ENCODE results near the gene ARHGAP44.
"Not testable (repeated sequence)": the region's sequence is repeated elsewhere in the genome, so short reads cannot be mapped to it uniquely, and the experiment has no call there.

The ARHGAP44 gene

DNA sequence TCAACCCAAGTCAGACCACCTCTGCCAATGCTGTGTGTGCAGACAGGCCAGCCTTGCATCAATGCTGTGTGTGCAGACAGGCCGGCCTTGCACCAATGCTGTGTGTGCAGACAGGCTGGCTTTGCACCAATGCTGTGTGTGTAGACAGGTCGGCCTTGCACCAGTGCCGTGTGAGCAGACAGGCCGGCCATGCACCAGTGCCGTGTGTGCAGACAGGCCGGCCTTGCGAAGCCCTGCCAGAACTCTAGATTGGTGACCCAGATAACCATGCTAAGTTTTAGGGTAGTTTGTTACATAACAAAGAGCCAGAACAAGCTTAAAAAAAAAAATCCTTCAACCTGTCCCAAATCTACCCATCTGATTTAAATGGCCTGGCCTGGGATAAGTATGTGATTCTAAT, 174.2 kb downstream of the ARHGAP44 start:
- DNase-seq (ENCODE audit: low spot score): no peak

DNA sequence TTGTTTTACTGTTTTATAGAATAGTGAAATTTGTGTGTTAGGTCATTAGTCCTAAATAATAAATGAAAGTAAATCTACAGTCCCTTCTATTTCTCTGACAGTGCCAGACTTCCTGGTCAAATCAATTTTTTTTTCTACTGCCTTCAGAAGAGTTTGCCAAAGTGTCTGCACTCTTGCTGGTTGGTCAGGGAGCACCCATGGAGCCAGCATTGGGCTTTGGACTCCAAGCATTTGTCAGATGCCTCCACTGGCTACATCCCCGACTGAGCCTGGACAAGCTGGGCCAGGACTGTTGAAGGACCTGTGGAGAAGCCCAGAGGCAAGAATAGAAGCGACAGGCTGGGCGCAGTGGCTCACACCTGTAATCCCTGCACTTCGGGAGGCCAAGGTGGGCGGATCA, 174.9 kb downstream of the ARHGAP44 start:
- no peak for DNase-seq (ENCODE audit: low spot score)

DNA sequence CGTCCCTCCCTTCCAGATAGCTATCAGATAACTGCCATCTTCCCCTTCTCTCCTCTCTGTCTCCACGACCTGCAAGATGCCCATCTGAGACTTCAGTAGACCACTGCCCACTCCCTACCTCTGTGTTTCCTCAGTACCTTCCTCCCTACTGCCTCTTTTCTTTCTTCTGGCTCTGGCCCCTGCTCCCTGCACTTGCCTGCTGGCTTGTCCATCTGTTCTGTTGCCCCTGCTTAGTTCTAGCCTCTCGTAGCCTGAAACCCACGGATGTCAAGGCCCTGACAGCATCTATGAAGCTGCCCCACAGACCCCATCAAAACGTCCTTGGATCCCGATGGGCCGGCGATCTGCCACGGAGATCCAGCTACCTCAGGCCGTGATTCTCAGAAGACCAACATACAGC, 175.5 kb downstream of the ARHGAP44 start:
- no peak for DNase-seq (ENCODE audit: low spot score)

DNA sequence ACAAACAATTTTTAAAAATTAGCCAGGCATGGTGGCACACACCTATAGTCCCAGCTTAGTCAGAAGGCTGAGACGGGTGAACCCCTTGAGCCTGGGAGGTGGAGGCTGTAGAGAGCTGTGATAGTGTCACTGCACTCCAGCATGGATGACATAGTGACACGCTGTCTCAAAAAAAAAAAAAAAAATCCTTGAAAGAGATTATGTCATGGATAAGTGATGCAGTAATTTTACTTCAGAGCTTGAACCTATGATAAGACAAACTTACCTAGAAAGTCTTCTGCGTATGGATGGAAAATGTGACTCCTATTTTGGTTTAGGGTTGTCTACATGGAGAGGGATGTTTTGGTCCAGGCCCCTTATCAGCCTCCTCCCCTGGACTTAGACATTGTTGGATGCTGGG, 176.7 kb downstream of the ARHGAP44 start:
- DNase-seq (ENCODE audit: low spot score): no peak

DNA sequence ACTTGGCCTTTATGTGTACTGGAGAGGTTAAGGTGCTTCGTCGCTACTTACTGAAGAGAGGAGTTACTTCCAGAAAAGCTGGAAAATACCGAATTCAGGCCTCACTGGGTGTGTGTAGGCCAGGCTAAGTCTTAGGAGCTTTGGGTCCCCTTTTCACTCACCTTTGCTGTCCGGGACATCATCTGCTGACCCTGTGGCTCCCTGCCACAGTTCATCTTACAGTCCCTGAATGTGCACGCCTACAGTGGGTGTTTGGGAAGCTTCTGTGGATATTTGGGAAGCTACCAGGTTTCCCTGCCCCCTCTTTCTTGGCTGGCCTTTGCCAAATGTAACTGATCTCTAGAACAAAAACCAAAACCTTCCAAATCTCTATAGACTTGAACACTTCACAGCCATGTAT, 177.1 kb downstream of the ARHGAP44 start:
- DNase-seq (ENCODE audit: low spot score): no peak

DNA sequence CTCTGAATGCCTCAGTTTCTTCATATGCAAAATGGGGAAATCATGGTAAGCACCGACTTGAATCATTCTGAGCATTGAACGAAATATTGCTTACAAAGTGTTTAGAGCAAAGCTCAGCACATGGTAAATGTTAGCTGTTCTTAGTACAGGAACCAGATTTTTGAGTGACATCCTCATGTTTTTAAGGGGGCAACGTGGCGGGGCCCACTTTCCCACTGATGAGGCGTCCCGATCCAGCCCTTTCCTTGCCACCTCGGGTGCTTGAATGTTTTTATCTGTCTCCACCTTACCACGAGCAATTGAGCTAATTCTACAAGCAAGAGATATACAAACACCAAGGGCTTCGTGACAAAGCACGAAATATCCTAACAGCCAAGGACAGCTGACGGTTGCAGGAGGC, 178.7 kb downstream of the ARHGAP44 start:
- DNase-seq (ENCODE audit: low spot score): no peak

DNA sequence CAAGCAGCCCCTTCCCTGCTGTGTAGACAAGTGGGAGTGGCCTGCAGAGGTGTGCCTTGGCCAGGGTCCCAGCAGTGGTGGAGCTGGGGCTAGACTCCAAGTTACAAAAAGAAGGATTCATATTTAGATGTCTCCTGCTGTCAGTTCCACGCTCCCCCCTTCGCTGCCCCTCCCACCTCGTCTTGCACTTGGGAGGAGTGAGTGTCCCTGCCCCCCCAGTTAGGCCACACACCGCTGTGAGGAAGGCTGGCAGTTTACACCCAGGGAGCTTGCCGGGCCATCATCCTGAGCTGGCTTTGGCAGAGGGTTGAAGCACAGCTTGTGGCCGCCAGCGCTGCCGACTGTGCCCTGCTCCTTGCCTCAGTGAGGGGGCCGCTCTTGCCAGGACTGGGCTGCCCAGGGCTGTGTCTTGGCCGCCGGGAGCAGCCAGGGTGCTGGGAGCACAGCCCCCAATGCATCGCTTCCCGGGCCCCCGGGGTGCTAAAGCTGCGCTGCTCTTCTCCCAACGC, 184.3 kb downstream of the ARHGAP44 start:
- DNase-seq (ENCODE audit: low spot score): no peak

DNA sequence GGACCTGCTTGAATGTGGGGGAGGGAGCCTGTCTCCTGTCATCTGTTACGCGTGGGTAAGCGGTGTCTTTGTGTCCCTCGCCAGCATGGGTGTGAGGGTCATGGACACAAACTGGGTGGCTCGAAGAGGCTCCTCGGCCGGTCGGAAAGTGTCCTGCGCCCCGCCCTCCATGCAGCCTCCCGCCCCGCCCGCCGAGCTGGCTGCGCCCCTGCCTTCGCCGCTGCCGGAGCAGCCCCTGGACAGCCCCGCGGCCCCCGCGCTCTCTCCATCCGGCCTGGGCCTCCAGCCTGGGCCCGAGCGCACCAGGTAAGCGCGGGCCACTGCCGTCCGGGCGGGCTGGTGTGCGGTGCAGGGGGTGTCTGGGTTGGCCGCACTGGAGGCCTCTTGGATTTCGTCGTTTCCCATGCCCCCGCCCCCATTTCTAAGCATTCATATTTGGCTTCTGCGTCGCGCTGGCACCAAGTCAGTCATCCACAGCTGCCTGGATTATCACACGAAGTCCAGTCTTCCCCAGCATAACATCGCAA, 184.8 kb downstream of the ARHGAP44 start:
- no peak for DNase-seq (ENCODE audit: low spot score)

DNA sequence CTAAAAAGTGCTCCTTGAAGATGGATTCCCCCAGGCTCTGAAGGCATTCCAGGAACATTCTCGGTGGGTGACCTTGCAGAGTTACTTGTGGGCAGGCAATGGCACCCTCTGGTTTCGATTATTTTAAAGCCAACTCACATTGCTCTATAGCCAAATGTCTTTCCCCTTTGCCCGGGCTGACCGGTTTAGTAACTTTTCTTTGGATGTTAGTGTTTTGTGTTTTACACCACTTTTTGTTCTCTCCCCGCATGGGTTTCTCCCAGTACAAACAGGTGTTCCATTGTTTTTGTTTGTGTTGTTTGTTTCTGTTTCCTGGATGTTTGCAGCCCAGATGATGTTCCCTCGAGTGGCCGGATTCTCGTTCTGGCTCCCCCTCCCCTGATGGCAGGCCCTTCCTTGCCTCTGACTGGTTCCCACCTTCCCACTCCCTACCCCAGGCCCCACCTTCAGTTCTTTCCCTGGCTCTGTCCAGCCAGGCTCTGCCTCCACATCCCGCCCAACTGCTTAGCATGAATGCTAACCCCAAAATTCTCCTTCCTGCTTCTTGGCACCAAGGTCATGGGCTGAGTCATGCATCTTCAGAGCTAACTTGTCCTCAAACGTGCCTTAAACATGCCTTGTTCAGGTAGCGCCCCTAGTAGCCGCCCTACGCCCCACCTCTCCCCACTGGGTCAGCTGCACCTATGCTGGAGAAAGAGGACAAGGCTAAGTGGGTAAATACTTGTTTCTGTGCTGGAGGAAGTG, 187.9 kb downstream of the ARHGAP44 start:
- DNase-seq (ENCODE audit: low spot score): no peak

DNA sequence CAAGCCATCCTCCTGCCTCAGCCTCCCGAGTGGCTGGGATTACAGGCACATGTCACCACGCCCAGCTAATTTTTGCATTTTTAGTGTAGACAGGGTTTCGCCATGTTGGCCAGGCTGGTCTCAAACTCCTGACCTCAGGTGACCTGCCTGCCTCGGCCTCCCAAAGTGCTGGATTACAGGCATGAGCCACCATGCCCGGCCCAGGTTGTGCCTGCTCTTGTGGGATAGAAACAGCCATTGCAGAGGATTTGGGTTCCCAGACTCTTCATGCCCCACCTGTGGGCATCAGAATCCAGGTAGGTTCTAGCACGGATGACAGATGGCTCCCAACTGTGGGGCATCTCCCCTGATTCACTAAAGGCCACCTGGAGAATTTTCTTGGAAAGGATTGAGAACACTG, 189.5 kb downstream of the ARHGAP44 start:
- not testable (repeated sequence) for DNase-seq (ENCODE audit: low spot score)

DNA sequence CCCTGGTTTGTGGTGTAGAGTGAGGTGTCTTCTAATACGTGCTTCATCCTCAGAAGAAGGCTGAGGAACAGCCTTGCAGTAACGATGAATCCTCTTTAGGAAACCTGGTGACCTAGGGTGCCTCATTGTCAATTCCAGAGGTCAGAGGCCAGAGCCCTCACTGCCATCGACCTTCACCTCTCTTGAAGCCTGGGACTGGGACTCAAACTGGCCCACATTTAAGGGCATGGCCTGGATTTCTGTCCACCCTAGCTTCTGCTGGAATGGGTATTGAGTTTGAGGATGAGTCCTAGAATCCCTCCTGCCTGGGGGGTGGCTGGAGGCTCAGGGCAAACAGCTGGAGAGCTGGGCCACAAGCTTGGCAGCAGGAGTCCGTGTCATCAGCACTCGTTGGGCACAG, 189.9 kb downstream of the ARHGAP44 start:
- DNase-seq (ENCODE audit: low spot score): no peak

DNA sequence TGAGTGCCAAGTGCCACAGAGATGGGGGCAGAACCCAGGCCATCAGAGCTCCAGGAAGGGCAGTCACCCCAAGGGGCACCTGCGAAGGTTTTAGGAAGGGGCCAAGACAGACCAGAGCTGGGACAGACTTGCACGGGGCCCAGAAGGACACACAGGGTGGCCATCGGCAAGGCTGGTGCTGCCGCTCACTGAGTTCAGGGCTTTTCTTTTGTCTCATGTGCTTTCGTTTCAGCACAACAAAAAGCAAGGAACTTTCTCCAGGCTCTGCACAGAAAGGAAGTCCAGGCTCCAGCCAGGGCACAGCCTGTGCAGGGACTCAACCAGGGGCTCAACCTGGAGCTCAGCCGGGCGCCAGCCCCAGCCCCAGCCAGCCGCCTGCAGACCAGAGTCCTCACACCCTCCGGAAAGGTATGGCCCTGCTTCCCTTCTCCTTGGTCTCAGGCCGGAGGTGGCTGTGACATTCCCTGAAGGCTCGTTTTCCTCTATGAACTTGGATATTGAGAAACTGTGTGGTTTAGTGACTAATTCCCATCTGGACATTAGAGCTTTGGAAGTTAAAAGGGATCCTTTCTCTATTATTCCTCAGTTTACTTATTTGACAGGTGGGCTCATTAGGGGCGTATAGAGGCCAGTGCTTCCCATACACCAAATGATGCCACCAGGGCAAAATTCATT, 190.7 kb downstream of the ARHGAP44 start:
- DNase-seq (ENCODE audit: low spot score): no peak

DNA sequence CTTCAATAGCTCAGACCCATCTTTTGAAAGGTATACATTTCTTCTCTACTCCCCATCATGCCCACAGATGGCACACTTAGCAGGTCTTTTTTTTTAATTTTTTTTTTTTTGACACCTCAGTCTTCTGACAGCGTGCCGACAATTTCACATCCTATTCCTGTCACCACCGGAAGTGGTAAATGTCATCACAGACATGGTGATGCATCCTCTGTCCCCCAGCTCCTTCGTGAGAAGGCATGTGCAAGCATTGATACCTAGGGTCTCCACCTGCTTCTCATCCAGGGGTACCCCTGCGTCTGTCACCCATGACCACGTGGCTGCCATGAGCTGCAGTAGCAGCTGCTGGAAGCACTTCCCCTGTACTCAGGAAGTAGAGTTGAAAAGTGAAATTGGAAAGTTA, 192.9 kb downstream of the ARHGAP44 start:
- DNase-seq (ENCODE audit: low spot score): no peak

DNA sequence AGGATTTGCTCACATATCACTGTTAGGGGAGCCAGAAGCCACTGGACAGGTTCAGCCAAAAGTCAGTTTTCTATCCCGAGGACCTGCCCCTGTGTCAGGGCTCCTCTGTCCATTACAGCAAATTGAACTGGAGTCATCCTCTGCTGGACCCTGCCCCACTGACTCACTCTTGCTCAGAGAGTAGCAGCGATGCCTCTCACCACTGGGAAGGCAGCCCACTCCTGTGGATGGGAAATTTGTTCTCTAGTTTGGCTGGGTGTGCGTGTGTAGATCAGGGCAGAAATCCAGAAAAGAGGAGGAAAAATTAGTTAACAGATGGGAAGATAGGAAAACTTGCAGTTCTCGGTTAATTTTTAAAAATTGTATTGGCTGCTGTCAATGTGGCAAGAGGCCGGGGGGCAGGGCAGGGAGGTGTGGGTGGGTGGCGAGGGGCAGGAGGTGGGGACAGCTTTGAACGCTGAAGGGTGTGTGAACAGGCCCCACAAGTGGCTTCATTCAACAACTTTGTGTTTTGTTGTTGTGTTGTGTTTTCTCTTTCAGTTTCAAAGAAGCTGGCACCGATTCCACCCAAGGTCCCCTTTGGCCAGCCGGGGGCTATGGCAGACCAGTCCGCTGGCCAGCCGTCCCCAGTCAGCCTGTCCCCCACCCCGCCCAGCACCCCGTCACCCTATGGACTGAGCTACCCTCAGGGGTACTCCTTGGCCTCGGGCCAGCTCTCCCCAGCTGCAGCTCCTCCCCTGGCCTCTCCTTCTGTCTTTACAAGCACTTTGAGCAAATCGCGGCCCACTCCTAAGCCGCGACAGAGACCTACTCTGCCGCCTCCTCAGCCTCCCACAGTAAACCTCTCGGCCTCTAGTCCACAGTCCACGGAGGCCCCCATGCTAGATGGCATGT, 194.9 kb downstream of the ARHGAP44 start:
- DNase-seq (ENCODE audit: low spot score): no peak

DNA sequence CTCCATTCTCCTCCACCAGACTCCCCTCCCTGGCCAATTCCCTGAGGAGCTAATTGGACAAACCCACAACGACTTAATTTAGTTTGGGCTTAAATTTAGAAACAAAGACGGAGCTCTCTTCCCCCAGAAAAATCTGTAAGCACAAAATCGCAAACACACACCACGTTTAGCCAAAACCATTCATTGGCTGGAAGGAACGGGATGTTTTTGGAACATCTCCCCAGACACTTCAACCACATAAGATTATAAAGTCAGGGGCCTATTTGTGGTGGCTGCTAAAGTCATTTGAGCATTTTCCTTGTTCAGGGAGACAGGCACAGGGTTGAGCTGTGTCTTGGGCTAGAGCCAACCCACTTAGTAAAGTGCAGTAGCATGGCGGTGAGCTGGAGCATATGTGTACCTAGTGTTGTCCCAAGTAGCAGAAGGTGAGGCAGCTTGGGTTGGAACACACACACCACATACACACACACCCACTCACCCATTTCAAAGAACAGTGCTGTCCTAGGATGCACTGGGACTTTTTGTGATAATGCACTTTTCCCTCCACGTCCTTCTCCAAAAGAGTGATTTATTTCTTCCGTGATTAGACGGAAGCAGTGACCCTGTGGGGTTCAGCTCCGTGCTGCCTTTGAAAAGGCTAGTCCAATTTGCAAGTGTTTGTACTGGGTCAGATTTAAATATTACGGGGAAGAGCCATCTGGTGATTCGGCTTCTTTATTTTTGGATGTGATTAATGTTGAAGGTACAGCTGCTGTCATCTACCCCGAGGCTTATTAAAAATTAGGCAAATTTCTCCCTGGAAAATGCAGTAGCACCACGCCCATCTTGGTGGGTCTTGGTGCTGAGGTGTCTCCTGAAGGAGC, 196.4 kb downstream of the ARHGAP44 start:
- peak; percentile 17 for DNase-seq (ENCODE audit: low spot score)

DNA sequence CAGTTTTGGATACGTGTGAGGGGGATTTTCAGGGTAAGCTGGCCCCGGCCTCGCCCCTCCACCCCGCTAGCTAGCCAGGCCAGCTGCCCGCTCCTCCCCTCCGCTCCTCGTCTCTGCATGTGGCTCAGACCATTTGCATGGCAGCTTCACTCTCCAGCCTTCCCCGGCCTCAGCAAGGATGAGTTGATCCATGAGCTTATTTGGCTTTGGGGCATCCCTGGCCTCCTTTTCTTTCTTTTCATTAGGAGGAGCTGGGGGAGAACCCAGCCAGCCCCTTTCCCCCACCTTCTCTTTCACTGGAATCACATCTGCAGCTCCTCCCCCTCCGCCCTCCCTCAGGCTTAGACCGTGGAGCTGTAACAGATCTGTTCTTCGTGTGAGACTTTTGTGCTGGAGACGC, 197.8 kb downstream of the ARHGAP44 start:
- no peak for DNase-seq (ENCODE audit: low spot score)

DNA sequence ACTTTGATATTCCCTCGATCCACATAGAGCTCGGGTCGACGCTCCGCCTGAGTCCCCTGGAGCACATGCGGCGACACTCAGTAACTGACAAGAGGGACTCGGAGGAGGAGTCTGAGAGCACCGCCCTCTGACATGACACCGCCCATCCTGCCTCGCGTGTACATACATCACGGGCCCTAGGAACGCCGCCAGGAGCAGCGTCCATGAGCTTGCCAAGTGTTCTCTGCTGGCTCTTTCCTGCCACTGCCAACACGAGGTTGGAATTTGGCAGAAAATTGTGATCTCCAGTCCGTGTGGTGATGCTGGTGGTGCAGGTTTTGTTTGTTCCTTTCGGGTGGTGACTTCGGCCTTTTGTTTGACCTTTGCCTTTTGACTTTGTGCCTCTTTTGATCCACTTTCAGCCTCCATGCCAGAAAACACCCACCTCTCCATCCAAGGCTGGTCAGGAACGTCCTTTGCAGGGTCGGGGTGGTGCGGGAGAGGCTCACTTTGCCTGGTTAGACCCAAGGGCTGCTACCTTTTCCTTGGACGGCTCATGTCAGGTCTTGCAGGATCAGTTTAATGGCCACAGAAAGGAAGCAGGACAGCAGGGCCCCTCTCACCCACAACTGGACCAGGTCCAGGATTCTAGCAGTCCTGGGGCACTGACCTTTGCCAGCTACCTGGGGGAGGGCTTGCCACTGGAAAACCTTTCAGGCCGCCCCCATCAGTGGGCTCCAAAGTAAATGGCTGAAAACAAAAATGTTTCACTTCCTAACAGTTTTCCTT, 200.9 kb downstream of the ARHGAP44 start:
- no peak for DNase-seq (ENCODE audit: low spot score)

DNA sequence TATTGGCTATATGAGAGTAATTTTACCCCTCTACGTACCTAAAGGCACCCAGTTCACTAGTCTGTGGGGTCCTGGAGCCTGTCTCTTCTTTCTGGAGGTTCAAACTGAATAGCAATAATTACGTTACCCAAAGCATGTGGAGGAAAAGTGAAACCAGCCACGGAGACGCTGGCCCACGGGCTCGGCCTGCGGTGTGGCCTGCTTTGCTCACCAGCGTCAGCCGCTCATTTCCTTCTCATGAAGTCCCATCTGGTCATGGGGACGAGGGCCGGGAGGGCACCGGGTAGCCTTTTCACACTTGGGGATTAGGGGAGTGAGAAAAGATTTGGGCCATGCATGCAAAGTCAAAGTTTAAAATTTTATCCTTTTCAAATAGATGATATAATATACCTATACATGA, 201.6 kb downstream of the ARHGAP44 start:
- no peak for DNase-seq (ENCODE audit: low spot score)

DNA sequence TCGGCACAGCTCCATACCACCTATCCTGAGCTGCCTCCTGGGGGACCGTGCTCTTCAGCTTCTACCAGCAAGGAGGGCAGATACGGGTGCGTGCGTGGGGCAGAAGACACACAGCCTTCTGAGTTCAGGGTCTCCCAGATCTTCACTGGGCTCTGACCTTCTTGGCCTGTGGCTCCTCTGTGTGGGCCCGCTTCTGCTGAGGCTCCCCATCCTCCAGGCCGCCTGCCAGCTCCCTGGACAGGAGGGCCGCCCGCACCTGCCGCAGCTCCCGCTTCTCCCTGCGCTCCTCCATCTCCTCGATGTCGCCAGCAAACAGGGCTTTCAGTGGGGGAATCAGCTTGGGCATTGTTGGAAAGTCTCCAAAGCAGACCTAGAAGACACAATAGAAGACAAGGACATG, 203.4 kb downstream of the ARHGAP44 start:
- no peak for DNase-seq (ENCODE audit: low spot score)

DNA sequence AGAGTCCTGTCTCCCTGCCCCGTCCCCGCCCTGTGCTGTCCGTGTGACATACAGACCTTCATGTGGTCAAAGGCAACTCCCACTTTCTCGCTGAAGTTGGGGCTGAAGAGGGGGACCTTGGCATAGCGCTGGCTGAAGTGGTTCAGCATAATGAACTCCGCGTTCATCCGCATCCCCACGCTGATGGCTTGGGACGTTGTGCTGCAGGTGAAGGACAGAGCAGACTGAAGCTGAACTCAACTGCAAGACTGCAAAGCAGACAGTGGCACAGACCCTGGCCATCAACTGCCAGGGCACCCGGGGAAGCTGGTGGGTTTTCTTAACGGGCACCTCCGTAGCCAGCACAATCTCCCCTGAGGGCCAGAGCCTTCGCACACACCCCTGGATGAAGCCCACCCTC, 204.3 kb downstream of the ARHGAP44 start:
- no peak for DNase-seq (ENCODE audit: low spot score)
